ENCODE measurements around the gene SLC44A3. TPM values are rescaled to one million over a fixed set of nuclear protein-coding genes. Genes with fewer than 3 reads are reported as not detected.
A peak's percentile ranks its signal among the peaks of the same experiment; 100 is the strongest.

Gene SLC44A3
- total and polyA plus RNA-seq, 2 of the 13 experiments (the other 11 are each of a cell fraction or from before 2014, with no cell fraction given): 6.8 to 14.1 TPM

DNA sequence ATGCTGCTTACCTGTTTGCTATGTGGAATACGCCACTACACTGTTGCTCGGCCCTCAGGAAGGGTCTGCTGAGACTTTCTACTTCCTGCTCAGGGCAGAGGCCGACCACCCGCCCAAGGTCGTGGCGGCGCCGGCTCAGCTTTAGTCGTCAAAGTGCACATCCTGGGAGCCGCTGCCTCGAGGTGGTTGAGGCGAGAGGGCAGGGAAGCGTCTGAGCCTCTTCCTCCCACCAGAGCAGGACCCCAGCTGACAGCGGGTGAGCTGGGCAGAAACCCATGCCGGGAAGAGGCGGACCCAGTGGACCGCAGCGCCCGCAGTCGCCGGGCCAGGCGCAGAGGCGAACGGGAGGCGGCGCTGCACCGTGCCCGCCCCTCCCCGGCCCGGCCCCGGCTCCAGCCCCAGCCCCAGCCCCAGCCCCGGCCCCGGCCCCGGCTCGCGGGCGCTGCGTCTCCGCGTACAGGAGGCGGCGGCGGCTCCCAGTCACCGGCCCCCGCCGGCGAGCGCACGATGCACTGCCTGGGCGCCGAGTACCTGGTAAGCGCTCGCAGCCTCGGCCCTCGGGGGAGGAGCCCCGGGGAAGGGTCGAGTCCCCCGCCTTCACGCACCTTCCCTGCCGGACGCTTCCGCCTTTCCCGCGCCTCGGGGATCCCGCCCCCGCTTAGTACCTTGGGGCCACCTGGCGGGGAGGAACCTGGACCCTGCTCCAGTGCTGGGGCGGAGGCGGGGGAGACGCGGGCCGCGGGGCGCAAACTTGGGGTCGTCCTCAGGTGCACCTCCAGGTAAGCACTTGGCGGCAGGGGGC lies at the start of gene SLC44A3 (continued):
- TF ChIP-seq, protein P1, sequence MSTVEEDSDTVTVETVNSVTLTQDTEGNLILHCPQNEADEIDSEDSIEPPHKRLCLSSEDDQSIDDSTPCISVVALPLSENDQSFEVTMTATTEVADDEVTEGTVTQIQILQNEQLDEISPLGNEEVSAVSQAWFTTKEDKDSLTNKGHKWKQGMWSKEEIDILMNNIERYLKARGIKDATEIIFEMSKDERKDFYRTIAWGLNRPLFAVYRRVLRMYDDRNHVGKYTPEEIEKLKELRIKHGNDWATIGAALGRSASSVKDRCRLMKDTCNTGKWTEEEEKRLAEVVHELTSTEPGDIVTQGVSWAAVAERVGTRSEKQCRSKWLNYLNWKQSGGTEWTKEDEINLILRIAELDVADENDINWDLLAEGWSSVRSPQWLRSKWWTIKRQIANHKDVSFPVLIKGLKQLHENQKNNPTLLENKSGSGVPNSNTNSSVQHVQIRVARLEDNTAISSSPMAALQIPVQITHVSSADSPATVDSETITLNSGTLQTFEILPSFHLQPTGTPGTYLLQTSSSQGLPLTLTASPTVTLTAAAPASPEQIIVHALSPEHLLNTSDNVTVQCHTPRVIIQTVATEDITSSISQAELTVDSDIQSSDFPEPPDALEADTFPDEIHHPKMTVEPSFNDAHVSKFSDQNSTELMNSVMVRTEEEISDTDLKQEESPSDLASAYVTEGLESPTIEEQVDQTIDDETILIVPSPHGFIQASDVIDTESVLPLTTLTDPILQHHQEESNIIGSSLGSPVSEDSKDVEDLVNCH (CRISPR knock-in tag; IDR thresholded peaks at IDR 0.05): no peak
- no peak for TF ChIP-seq KDM1A (CRISPR knock-in tag; IDR thresholded peaks at IDR 0.05)
- no peak for TF ChIP-seq ZNF550 (CRISPR knock-in tag; IDR thresholded peaks at IDR 0.05; ENCODE audit: borderline replicate concordance)
- TF ChIP-seq ZSCAN29 (CRISPR knock-in tag; conservative IDR thresholded peaks at IDR 0.05): no peak
- TF ChIP-seq, protein P2, sequence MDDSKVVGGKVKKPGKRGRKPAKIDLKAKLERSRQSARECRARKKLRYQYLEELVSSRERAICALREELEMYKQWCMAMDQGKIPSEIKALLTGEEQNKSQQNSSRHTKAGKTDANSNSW (CRISPR knock-in tag; IDR thresholded peaks at IDR 0.05; ENCODE audit: borderline replicate concordance): no peak
- no peak for TF ChIP-seq ZNF337 (CRISPR knock-in tag; IDR thresholded peaks at IDR 0.05; ENCODE audit: borderline replicate concordance, low read depth)
- TF ChIP-seq PITX1 (CRISPR knock-in tag; IDR thresholded peaks at IDR 0.05): 0 out of 2 replicates have a peak, but pooled peaks have one; percentile 10
- TF ChIP-seq ZNF670 (CRISPR knock-in tag; IDR thresholded peaks at IDR 0.05; ENCODE audit: borderline replicate concordance): peak; percentile 26; the same call in 1 of the 2 replicates
- TF ChIP-seq NFYC (CRISPR knock-in tag; IDR thresholded peaks at IDR 0.05): no peak
- TF ChIP-seq, protein P3, sequence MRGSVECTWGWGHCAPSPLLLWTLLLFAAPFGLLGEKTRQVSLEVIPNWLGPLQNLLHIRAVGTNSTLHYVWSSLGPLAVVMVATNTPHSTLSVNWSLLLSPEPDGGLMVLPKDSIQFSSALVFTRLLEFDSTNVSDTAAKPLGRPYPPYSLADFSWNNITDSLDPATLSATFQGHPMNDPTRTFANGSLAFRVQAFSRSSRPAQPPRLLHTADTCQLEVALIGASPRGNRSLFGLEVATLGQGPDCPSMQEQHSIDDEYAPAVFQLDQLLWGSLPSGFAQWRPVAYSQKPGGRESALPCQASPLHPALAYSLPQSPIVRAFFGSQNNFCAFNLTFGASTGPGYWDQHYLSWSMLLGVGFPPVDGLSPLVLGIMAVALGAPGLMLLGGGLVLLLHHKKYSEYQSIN (CRISPR knock-in tag; IDR thresholded peaks at IDR 0.05; ENCODE audit: borderline replicate concordance): no peak
- peak in 1 of 2 experiments; percentile 60; a peak in 1 of 4 replicates for TF ChIP-seq KLF16 (CRISPR knock-in tag; IDR thresholded peaks at IDR 0.05)
- TF ChIP-seq, protein P4, sequence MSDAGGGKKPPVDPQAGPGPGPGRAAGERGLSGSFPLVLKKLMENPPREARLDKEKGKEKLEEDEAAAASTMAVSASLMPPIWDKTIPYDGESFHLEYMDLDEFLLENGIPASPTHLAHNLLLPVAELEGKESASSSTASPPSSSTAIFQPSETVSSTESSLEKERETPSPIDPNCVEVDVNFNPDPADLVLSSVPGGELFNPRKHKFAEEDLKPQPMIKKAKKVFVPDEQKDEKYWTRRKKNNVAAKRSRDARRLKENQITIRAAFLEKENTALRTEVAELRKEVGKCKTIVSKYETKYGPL (CRISPR knock-in tag; IDR thresholded peaks at IDR 0.05): no peak
- no peak for TF ChIP-seq RFX3 (CRISPR knock-in tag; IDR thresholded peaks at IDR 0.05)
- TF ChIP-seq, protein P5, sequence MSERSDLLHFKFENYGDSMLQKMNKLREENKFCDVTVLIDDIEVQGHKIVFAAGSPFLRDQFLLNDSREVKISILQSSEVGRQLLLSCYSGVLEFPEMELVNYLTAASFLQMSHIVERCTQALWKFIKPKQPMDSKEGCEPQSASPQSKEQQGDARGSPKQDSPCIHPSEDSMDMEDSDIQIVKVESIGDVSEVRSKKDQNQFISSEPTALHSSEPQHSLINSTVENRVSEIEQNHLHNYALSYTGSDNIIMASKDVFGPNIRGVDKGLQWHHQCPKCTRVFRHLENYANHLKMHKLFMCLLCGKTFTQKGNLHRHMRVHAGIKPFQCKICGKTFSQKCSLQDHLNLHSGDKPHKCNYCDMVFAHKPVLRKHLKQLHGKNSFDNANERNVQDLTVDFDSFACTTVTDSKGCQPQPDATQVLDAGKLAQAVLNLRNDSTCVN (CRISPR knock-in tag; IDR thresholded peaks at IDR 0.05; ENCODE audit: borderline replicate concordance): no peak
- TF ChIP-seq ZNF510 (CRISPR knock-in tag; IDR thresholded peaks at IDR 0.05; ENCODE audit: low read depth): no peak
- TF ChIP-seq CC2D1A (CRISPR knock-in tag; IDR thresholded peaks at IDR 0.05): no peak
- TF ChIP-seq NFRKB (IDR thresholded peaks at IDR 0.05): no peak
- TF ChIP-seq, protein P6, sequence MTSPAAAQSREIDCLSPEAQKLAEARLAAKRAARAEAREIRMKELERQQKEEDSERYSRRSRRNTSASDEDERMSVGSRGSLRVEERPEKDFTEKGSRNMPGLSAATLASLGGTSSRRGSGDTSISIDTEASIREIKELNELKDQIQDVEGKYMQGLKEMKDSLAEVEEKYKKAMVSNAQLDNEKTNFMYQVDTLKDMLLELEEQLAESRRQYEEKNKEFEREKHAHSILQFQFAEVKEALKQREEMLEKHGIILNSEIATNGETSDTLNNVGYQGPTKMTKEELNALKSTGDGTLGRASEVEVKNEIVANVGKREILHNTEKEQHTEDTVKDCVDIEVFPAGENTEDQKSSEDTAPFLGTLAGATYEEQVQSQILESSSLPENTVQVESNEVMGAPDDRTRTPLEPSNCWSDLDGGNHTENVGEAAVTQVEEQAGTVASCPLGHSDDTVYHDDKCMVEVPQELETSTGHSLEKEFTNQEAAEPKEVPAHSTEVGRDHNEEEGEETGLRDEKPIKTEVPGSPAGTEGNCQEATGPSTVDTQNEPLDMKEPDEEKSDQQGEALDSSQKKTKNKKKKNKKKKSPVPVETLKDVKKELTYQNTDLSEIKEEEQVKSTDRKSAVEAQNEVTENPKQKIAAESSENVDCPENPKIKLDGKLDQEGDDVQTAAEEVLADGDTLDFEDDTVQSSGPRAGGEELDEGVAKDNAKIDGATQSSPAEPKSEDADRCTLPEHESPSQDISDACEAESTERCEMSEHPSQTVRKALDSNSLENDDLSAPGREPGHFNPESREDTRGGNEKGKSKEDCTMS (CRISPR knock-in tag; conservative IDR thresholded peaks at IDR 0.05): no peak
- TF ChIP-seq NFE2L2 (IDR thresholded peaks at IDR 0.05; ENCODE audit: low read length): no peak
- TF ChIP-seq, protein P7, sequence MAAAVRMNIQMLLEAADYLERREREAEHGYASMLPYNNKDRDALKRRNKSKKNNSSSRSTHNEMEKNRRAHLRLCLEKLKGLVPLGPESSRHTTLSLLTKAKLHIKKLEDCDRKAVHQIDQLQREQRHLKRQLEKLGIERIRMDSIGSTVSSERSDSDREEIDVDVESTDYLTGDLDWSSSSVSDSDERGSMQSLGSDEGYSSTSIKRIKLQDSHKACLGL (CRISPR knock-in tag; IDR thresholded peaks at IDR 0.05): 0 out of 2 replicates have a peak, but pooled peaks have one; percentile 21
- TF ChIP-seq ZNF263 (CRISPR knock-in tag; IDR thresholded peaks at IDR 0.05): peak; percentile 14; the same call in 1 of the 2 replicates

Data from HepG2 (cell line).